Measurements from ENCODE around the gene MAGEA2. TPM values are rescaled to one million over a fixed set of nuclear protein-coding genes. Genes with fewer than 3 reads are reported as not detected.

Gene MAGEA2
- total and polyA plus RNA-seq, 2 of the 8 experiments (the other 6 are each of a cell fraction or from before 2014, with no cell fraction given) = 0.77 TPM; not detected in 1

GRCh38 chrX:152733261-152733975 lies 20.2 kb downstream of the MAGEA2 start, which contains the start of the genes CSAG1 and MAGEA12:
CSAG1 (minus strand) TSS chrX:152733721; CDS start chrX:152732460, 1,261 bp downstream.
MAGEA12 (plus strand) TSS chrX:152733757; CDS start chrX:152736162, 2,405 bp downstream.
- H4K20me1 ChIP-seq (replicated peaks in 1 of 2; ENCODE audit: control insufficient read depth in 1 of 2, insufficient read depth in 2 of 2, low read length in 2 of 2) = no peaks in the 10 kb centered on the region
- ChIA-PET CTCF (ENCODE audit: partially characterized antibody) (no interaction called here), POLR2A (ENCODE audit: partially characterized antibody) (no interaction called here)

More at GRCh38 chrX:152733261-152733975, 20.2 kb downstream of the MAGEA2 start, which contains the start of the genes CSAG1 and MAGEA12:
- Histone ChIP-seq H2AFZ (ENCODE audit: low read length) (no peak within 1 kb of the TSS), H3K36me3 (ENCODE audit: control insufficient read depth in 2 of 4, insufficient read depth in 4 of 4, low read length in 3 of 4) (no peaks in the 10 kb centered on the region), H3K27ac (ENCODE audit: low read depth, low read length) (no peak within 1 kb of the TSS), H3K27me3 (replicated peaks in 1 of 4; ENCODE audit: control insufficient read depth in 3 of 4, extremely low read depth in 1 of 4, insufficient read depth in 3 of 4, low read length in 3 of 4) (no peaks in the 10 kb centered on the region), H2BK15ac (ENCODE audit: low read length) (no peak within 1 kb of the TSS), H3K4me3 (ENCODE audit: extremely low read depth in 1 of 4, insufficient read depth in 2 of 4, low read depth in 3 of 4, low read length in 4 of 4) (no peak within 1 kb of the TSS), H3K9me3 (ENCODE audit: insufficient read depth in 2 of 2, low read depth in 1 of 2, low read length in 1 of 2) (no peaks in the 10 kb centered on the region), H4K8ac (ENCODE audit: extremely low read depth, insufficient read depth, low read length) (no peak within 1 kb of the TSS), H4K91ac (replicated peaks; ENCODE audit: insufficient read length, low read length) (no peak within 1 kb of the TSS), H2BK120ac (replicated peaks; ENCODE audit: low read depth, low read length) (no peak within 1 kb of the TSS), H3K4me1 (replicated peaks in 1 of 4; ENCODE audit: control insufficient read depth in 3 of 4, insufficient read depth in 4 of 4, low read length in 3 of 4) (no peaks in the 10 kb centered on the region), H3K9ac (replicated peaks in 1 of 4; ENCODE audit: extremely low read depth in 1 of 4, low read depth in 3 of 4, low read length in 3 of 4) (no peak within 1 kb of the TSS), H3K79me2 (ENCODE audit: control insufficient read depth in 1 of 2, insufficient read depth in 2 of 2, low read length in 2 of 2) (no peaks in the 10 kb centered on the region), H3K14ac (ENCODE audit: insufficient read length) (no peak within 1 kb of the TSS), H2BK12ac (ENCODE audit: low read depth, low read length) (no peak within 1 kb of the TSS), H2BK20ac (ENCODE audit: low read length) (no peak within 1 kb of the TSS), H2AK5ac (ENCODE audit: low read depth, low read length) (no peak within 1 kb of the TSS), H4K5ac (ENCODE audit: insufficient read length, low read depth, low read length) (no peak within 1 kb of the TSS), H3K23ac (ENCODE audit: insufficient read length) (no peak within 1 kb of the TSS), H3K79me1 (ENCODE audit: low read depth, low read length) (no peaks in the 10 kb centered on the region), H3K4ac (replicated peaks; ENCODE audit: insufficient read length, low read depth, low read length) (no peak within 1 kb of the TSS), H3K23me2 (ENCODE audit: low read depth, low read length) (no peaks in the 10 kb centered on the region), H2BK5ac (ENCODE audit: low read depth, low read length) (no peak within 1 kb of the TSS), H3K18ac (ENCODE audit: extremely low read depth, low read length) (no peak within 1 kb of the TSS), H3K4me2 (ENCODE audit: insufficient read depth in 1 of 2, low read depth in 2 of 2, low read length in 2 of 2) (no peak within 1 kb of the TSS), H3K56ac (replicated peaks; ENCODE audit: insufficient read length, low read depth, low read length) (no peak within 1 kb of the TSS)
- DNase-seq (ENCODE audit: low read depth in 1 of 2, low spot score in 2 of 2) (no peak), FAIRE-seq (no peak)
- TF ChIP-seq PHF8 (conservative IDR thresholded peaks at IDR 0.05; ENCODE audit: low read depth, low read length) (no peak), CHD2 (IDR thresholded peaks at IDR 0.05; ENCODE audit: low read length) (no peak), SUZ12 (IDR thresholded peaks at IDR 0.05; ENCODE audit: low read length) (no peak), SP1 (IDR thresholded peaks at IDR 0.05; ENCODE audit: low read depth, low read length) (no peak), NRF1 (IDR thresholded peaks at IDR 0.05; ENCODE audit: low read depth, low read length) (no peak), ZNF274 (IDR thresholded peaks at IDR 0.05; ENCODE audit: borderline replicate concordance, extremely low read depth, low read length) (no peak), EZH2 (IDR thresholded peaks at IDR 0.05; ENCODE audit: low read depth, low read length, severe bottlenecking) (no peak), CTBP2 (IDR thresholded peaks at IDR 0.05; ENCODE audit: borderline replicate concordance, insufficient read depth, insufficient read length, low read length) (no peak)
- no CpG with 5 or more reads among the region's 21 CpGs for WGBS, 2 experiments (ENCODE audit: extremely low coverage in 1 of 2, insufficient coverage in 1 of 2, insufficient read length in 1 of 2, insufficient replicate concordance in 2 of 2, low coverage in 1 of 2, low lambda C conversion rate in 2 of 2, missing lambda C conversion rate in 1 of 2)
